Neural progenitor cell (in vitro differentiated cells): Measurements from ENCODE around the gene PTPRG. TPM values are rescaled to one million over a fixed set of nuclear protein-coding genes. Genes with fewer than 3 reads are reported as not detected.

ENCODE experiments used
- DNase-seq: peaks from one replicate; pipeline ENCODE4 v3.0.0-alpha.2; 2016; ENCODE audit warnings: low spot score
- H2AFZ ChIP-seq: fragments of 200-600 bp; sonication (generic); replicated peaks from 2 replicates; pipeline ENCODE4 v1.6.1; 2016; ENCODE audit warnings: antibody characterized with exemption
- H3F3A ChIP-seq: fragments of 200-600 bp; sonication (generic); 2 replicates; pipeline ENCODE4 v1.6.1; 2016; ENCODE audit warnings: antibody characterized with exemption, low read depth
- H3K27ac ChIP-seq: fragments of 200-600 bp; sonication (generic); 2 replicates; pipeline ENCODE4 v1.5.1; 2016; ENCODE audit warnings: mild to moderate bottlenecking
- H3K27me3 ChIP-seq: fragments of 200-600 bp; sonication (generic); 2 replicates; pipeline ENCODE4 v1.6.1; 2016; ENCODE audit warnings: mild to moderate bottlenecking, moderate library complexity
- H3K36me3 ChIP-seq: fragments of 200-600 bp; sonication (generic); 2 replicates; pipeline ENCODE4 v1.5.1; 2016
- H3K4me1 ChIP-seq: fragments of 200-600 bp; sonication (generic); 2 replicates; pipeline ENCODE4 v1.6.1; 2016; ENCODE audit warnings: mixed run types
- H3K4me2 ChIP-seq: fragments of 200-600 bp; sonication (generic); 2 replicates; pipeline ENCODE4 v1.6.1; 2016
- H3K4me3 ChIP-seq: fragments of 200-600 bp; sonication (generic); 2 replicates; pipeline ENCODE4 v1.5.1; 2016
- H3K79me2 ChIP-seq: fragments of 200-600 bp; sonication (generic); 2 replicates; pipeline ENCODE4 v1.6.1; 2016; ENCODE audit warnings: low read depth
- H3K9ac ChIP-seq: fragments of 200-600 bp; sonication (generic); 2 replicates; pipeline ENCODE4 v1.6.1; 2016
- H3K9me3 ChIP-seq: fragments of 200-600 bp; sonication (generic); 2 replicates; pipeline ENCODE4 v1.5.1; 2016; ENCODE audit warnings: low read depth
- H4K20me1 ChIP-seq: fragments of 200-600 bp; sonication (generic); 2 replicates; pipeline ENCODE4 v1.6.1; 2016; ENCODE audit warnings: low read depth
- H3K27ac Mint-ChIP-seq: 3 replicates; pipeline ENCODE4 v1.8.0; 2021; ENCODE audit warnings: mixed read lengths
- H3K27me3 Mint-ChIP-seq: 2 replicates; pipeline ENCODE4 v1.8.0; 2022; ENCODE audit warnings: low read depth, mild to moderate bottlenecking, inconsistent platforms, moderate library complexity, mixed read lengths; ENCODE audit not compliant: insufficient read depth
- H3K36me3 Mint-ChIP-seq: 3 replicates; pipeline ENCODE4 v1.8.0; 2021; ENCODE audit warnings: mixed read lengths
- H3K4me1 Mint-ChIP-seq: 3 replicates; pipeline ENCODE4 v1.8.0; 2021; ENCODE audit warnings: mixed read lengths
- H3K4me3 Mint-ChIP-seq: 3 replicates; pipeline ENCODE4 v1.8.0; 2021; ENCODE audit warnings: mild to moderate bottlenecking, moderate library complexity, mixed read lengths
- H3K9me3 Mint-ChIP-seq: 3 replicates; pipeline ENCODE4 v1.8.0; 2020; ENCODE audit warnings: mixed read lengths
- CTCF ChIP-seq: fragments of 200-600 bp; sonication (generic); IDR thresholded peaks from 2 replicates; pipeline ENCODE4 v1.5.1; 2017; ENCODE audit warnings: antibody characterized with exemption, mild to moderate bottlenecking
- EZH2 ChIP-seq: fragments of 200-600 bp; sonication (generic); IDR thresholded peaks from 2 replicates; pipeline ENCODE4 v1.6.1; 2017; ENCODE audit warnings: antibody characterized with exemption, mild to moderate bottlenecking, moderate library complexity
- EZH2phosphoT487 ChIP-seq: fragments of 200-600 bp; sonication (generic); IDR thresholded peaks from 2 replicates; pipeline ENCODE4 v1.6.1; 2017; ENCODE audit warnings: antibody characterized with exemption
- total RNA-seq: library from RNA; depleted of rRNA; stranded (reverse); fragments of >200 nt; gene quantifications from 2 replicates; pipeline ENCODE4 v1.2.3, GENCODE V29; 2015; ENCODE audit warnings: low replicate concordance

The PTPRG gene
- total RNA-seq, 1 donor from 2014 or later = 65.3 TPM

DNA sequence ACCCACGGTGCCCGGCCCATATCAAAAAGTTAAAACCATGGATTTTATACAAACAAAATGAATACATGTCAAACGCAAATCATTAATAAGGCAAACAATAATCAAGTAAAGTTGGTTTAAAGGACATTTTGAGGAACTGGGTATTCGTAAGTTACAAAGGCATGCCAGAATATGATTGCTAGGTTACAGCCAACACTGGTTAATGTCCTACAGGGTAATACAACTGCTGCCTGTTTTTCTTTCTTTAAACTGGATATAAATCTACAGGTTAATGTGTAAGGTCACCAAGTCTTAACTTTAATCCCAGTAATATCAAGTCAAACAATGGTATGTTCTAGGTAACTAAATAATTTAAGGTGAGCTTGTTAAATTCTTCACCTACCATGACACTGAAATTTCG is 166.1 kb downstream of the PTPRG start:
- H3K79me2 ChIP-seq = peaks cover 97% of the 10 kb centered on the region
- peaks cover 32% of the 10 kb centered on the region for H3K4me1 Mint-ChIP-seq
- peaks cover 6% of the 10 kb centered on the region for H3K36me3 Mint-ChIP-seq
- no peak overlapping the region for H3K9ac ChIP-seq
- H3K9me3 ChIP-seq = no peaks in the 10 kb centered on the region
- no peak overlapping the region for H3K27ac Mint-ChIP-seq
- peaks cover 18% of the 10 kb centered on the region for H3K9me3 Mint-ChIP-seq
- H3K27me3 ChIP-seq = no peaks in the 10 kb centered on the region
- H3K4me3 ChIP-seq = no peak overlapping the region
- peaks cover 9% of the 10 kb centered on the region for H3K27me3 Mint-ChIP-seq
- no peak overlapping the region for H3K27ac ChIP-seq
- no peaks in the 10 kb centered on the region for H3K36me3 ChIP-seq
- DNase-seq = no peak
- no peak for TF ChIP-seq EZH2phosphoT487
- no peak for TF ChIP-seq EZH2
- no peak for TF ChIP-seq CTCF
- no peak overlapping the region for H3K4me3 Mint-ChIP-seq
- peaks cover 43% of the 10 kb centered on the region for H3K4me1 ChIP-seq
- no peak overlapping the region for H2AFZ ChIP-seq
- no peak overlapping the region for H3K4me2 ChIP-seq
- H4K20me1 ChIP-seq = peaks cover 34% of the 10 kb centered on the region
- H3F3A ChIP-seq = peaks cover 26% of the 10 kb centered on the region

- Histone ChIP-seq H3K27ac (no peak overlapping the region), H3K27me3 (no peaks in the 10 kb centered on the region), H3K79me2 (peaks cover 99% of the 10 kb centered on the region), H3K4me3 (no peak overlapping the region), H3K9me3 (no peaks in the 10 kb centered on the region), H3F3A (peaks cover 33% of the 10 kb centered on the region), H3K4me1 (peaks cover 43% of the 10 kb centered on the region), H3K4me2 (peak overlapping the region; percentile 54), H3K36me3 (no peaks in the 10 kb centered on the region), H4K20me1 (peaks cover 42% of the 10 kb centered on the region), H3K9ac (no peak overlapping the region), H2AFZ (no peak overlapping the region)
- H3K4me3 Mint-ChIP-seq = no peak overlapping the region
- peak; percentile 47 for DNase-seq
- peaks cover 3% of the 10 kb centered on the region for H3K36me3 Mint-ChIP-seq
- H3K9me3 Mint-ChIP-seq = peaks cover 16% of the 10 kb centered on the region
- TF ChIP-seq EZH2phosphoT487 (no peak), EZH2 (no peak), CTCF (no peak)
- H3K4me1 Mint-ChIP-seq = peaks cover 44% of the 10 kb centered on the region
- peaks cover 9% of the 10 kb centered on the region for H3K27me3 Mint-ChIP-seq
- H3K27ac Mint-ChIP-seq = no peak overlapping the region
These were observed 167.8 kb downstream of the PTPRG start for GRCh38 chr3:61729038-61729634.

DNA sequence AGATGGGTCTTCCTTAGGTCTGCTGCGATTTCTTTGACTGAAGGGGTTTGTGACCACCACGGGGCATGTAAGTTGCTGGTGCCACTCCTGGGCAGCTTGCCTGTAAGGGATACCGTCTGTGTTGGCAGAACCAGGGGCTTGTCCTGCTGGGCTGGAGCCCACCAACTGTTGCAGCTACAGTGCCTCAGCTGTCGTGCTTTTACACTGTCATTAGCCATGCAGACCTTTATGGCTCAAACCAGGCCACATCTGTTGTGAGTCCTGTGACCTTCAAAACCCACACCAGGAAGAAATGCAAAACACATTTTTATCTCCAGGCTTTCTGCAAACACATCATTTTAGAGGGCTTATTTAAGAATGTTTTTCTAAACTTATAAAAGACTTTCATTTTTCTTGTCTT is 168.7 kb downstream of the PTPRG start:
- Histone ChIP-seq H4K20me1 (peaks cover 42% of the 10 kb centered on the region), H3K4me2 (peak overlapping the region; percentile 54), H2AFZ (no peak overlapping the region), H3K4me3 (no peak overlapping the region), H3K9ac (no peak overlapping the region), H3K4me1 (peaks cover 43% of the 10 kb centered on the region), H3K27me3 (no peaks in the 10 kb centered on the region), H3K79me2 (peaks cover 99% of the 10 kb centered on the region), H3K36me3 (no peaks in the 10 kb centered on the region), H3K27ac (peak overlapping the region; percentile 13), H3F3A (peaks cover 27% of the 10 kb centered on the region), H3K9me3 (no peaks in the 10 kb centered on the region)
- Mint-ChIP-seq H3K4me1 (peaks cover 52% of the 10 kb centered on the region), H3K4me3 (no peak overlapping the region), H3K27me3 (peaks cover 9% of the 10 kb centered on the region), H3K36me3 (peaks cover 3% of the 10 kb centered on the region), H3K27ac (no peak overlapping the region), H3K9me3 (peaks cover 7% of the 10 kb centered on the region)
- TF ChIP-seq EZH2phosphoT487 = no peak
- TF ChIP-seq CTCF = no peak
- no peak for TF ChIP-seq EZH2
- DNase-seq = no peak
